SK-N-SH (cell line): Measurements from ENCODE around the gene ACAD10. TPM values are rescaled to one million over a fixed set of nuclear protein-coding genes. Genes with fewer than 3 reads are reported as not detected.

Experiments used
- CTCF ChIA-PET: fragments of 300-600, 350-600 bp; formaldehyde crosslinking; extraction: SDS; loops from one replicate; lab custom pipeline; 2021; lab: Yijun Ruan, JAX
- POLR2A ChIA-PET: fragments of 350-600 bp; sonication (Branson Sonifier 250); formaldehyde crosslinking; extraction: SDS; loops from one replicate; lab custom pipeline; 2020; ENCODE audit warnings: antibody characterized with exemption, inconsistent platforms; lab: Yijun Ruan, JAX
- DNase-seq: peaks from one replicate; pipeline ENCODE4 v3.0.0; 2012
- H2AFZ ChIP-seq: fragments of 200-600 bp; sonication (generic); 2 replicates; pipeline ENCODE4 v1.8.1; 2016; ENCODE audit warnings: antibody characterized with exemption, mild to moderate bottlenecking, low read depth
- H3F3A ChIP-seq: fragments of 200-600 bp; sonication (generic); replicated peaks from 2 replicates; pipeline ENCODE3; 2016; ENCODE audit warnings: antibody characterized with exemption, mild to moderate bottlenecking; ENCODE audit not compliant: insufficient read depth
- H3K27ac ChIP-seq, 2 experiments: fragments of 200-500 bp in 1 of 2; fragments of 200-600 bp in 1 of 2; sonication (Bioruptor generic) in 1 of 2; sonication (generic), shearing (Covaris generic) in 1 of 2; 2 replicates each; pipeline versions ENCODE4 v1.5.1 to v1.6.1; 2014 to 2016; ENCODE audit warnings: low read depth in 2 of 2, inconsistent platforms in 1 of 2, low read length in 1 of 2, mild to moderate bottlenecking in 1 of 2, mixed read lengths in 1 of 2
- H3K27me3 ChIP-seq: fragments of 200-600 bp; sonication (generic), shearing (Covaris generic); 2 replicates; pipeline ENCODE4 v1.6.1; 2016; ENCODE audit warnings: mixed run types; ENCODE audit not compliant: insufficient read depth
- H3K36me3 ChIP-seq, 2 experiments: fragments of 200-500 bp in 1 of 2; fragments of 200-600 bp in 1 of 2; sonication (Bioruptor generic) in 1 of 2; sonication (generic) in 1 of 2; replicated peaks in 1 of 2; 2 replicates each; pipeline versions ENCODE3 to v1.5.1; 2014 to 2016; ENCODE audit warnings: low read length in 1 of 2, mild to moderate bottlenecking in 1 of 2; ENCODE audit not compliant: insufficient read depth in 2 of 2, control insufficient read depth in 1 of 2
- H3K4me1 ChIP-seq, 2 experiments: fragments of 200-500 bp in 1 of 2; fragments of 200-600 bp in 1 of 2; sonication (Bioruptor generic) in 1 of 2; sonication (generic), shearing (Covaris generic) in 1 of 2; 2 replicates each; pipeline versions ENCODE4 v1.5.1 to v1.6.1; 2014 to 2016; ENCODE audit warnings: low read depth in 1 of 2, low read length in 1 of 2, mixed run types in 1 of 2; ENCODE audit not compliant: insufficient read depth in 2 of 2, control insufficient read depth in 1 of 2
- H3K4me2 ChIP-seq: fragments of 200-600 bp; sonication (generic), shearing (Covaris generic); 2 replicates; pipeline ENCODE4 v1.6.1; 2017; ENCODE audit warnings: mixed run types
- H3K4me3 ChIP-seq, 2 experiments: fragments of 200-500 bp in 1 of 2; fragments of 200-600 bp in 1 of 2; sonication (Bioruptor generic) in 1 of 2; sonication (generic), shearing (Covaris generic) in 1 of 2; 2 replicates each; pipeline versions ENCODE4 v1.5.1 to v1.8.1; 2014 to 2016; ENCODE audit warnings: low read depth in 2 of 2, inconsistent platforms in 1 of 2, low read length in 1 of 2, mild to moderate bottlenecking in 1 of 2, mixed read lengths in 1 of 2, moderate library complexity in 1 of 2
- H3K79me2 ChIP-seq: fragments of 200-600 bp; sonication (generic); 2 replicates; pipeline ENCODE4 v1.8.1; 2017; ENCODE audit warnings: mild to moderate bottlenecking; ENCODE audit not compliant: insufficient read depth
- H3K9ac ChIP-seq: fragments of 200-600 bp; sonication (generic); 2 replicates; pipeline ENCODE4 v1.6.1; 2017; ENCODE audit warnings: mixed run types
- H3K9me2 ChIP-seq: fragments of 200-600 bp; sonication (generic); 2 replicates; pipeline ENCODE4 v1.6.1; 2017; ENCODE audit warnings: mixed run types
- H3K9me3 ChIP-seq: fragments of 200-600 bp; sonication (generic); 2 replicates; pipeline ENCODE4 v1.6.1; 2017; ENCODE audit warnings: mixed run types, mild to moderate bottlenecking, moderate library complexity
- H4K20me1 ChIP-seq: fragments of 200-600 bp; sonication (generic); 2 replicates; pipeline ENCODE4 v1.6.1; 2017; ENCODE audit warnings: mild to moderate bottlenecking, mixed run types; ENCODE audit not compliant: insufficient read depth
- CHD2 ChIP-seq: fragments of 150-350 bp; IDR thresholded peaks from 2 replicates; pipeline ENCODE4 v1.6.1; 2018; ENCODE audit warnings: low read length; ENCODE audit not compliant: partially characterized antibody
- ELF1 ChIP-seq: IDR thresholded peaks from 2 replicates; pipeline ENCODE4 v1.4.0; 2012
- EZH2phosphoT487 ChIP-seq: fragments of 200-600 bp; sonication (generic); IDR thresholded peaks from 2 replicates; pipeline ENCODE4 v1.6.1; 2017; ENCODE audit warnings: low read depth, mixed run types, mild to moderate bottlenecking, antibody characterized with exemption, moderate library complexity, borderline replicate concordance
- FOSL2 ChIP-seq: IDR thresholded peaks from 2 replicates; pipeline ENCODE4 v1.4.0; 2012; ENCODE audit warnings: low read depth, mild to moderate bottlenecking, moderate library complexity, borderline replicate concordance
- JUND ChIP-seq: IDR thresholded peaks from 2 replicates; pipeline ENCODE4 v1.4.0; 2012
- MAX ChIP-seq: IDR thresholded peaks from 2 replicates; pipeline ENCODE4 v1.4.0; 2012; ENCODE audit warnings: low read depth
- MEF2A ChIP-seq: IDR thresholded peaks from 2 replicates; pipeline ENCODE4 v1.4.0; 2012; ENCODE audit warnings: low read depth, borderline replicate concordance
- MXI1 ChIP-seq: IDR thresholded peaks from 2 replicates; pipeline ENCODE4 v1.6.1; 2012; ENCODE audit warnings: mild to moderate bottlenecking, low read depth, low read length, improper control_type of control experiment
- PBX3 ChIP-seq: IDR thresholded peaks from 2 replicates; pipeline ENCODE4; 2012
- REST ChIP-seq: IDR thresholded peaks from 2 replicates; pipeline ENCODE4 v1.6.1; 2012; ENCODE audit warnings: mild to moderate bottlenecking, low read depth, low read length, moderate library complexity
- SIN3A ChIP-seq: IDR thresholded peaks from 2 replicates; pipeline ENCODE4 v1.6.1; 2012; ENCODE audit warnings: low read depth, mild to moderate bottlenecking, low read length, moderate library complexity, borderline replicate concordance
- TCF12 ChIP-seq: IDR thresholded peaks from 2 replicates; pipeline ENCODE4 v1.4.0; 2012
- TEAD4 ChIP-seq: IDR thresholded peaks from 2 replicates; pipeline ENCODE4 v1.4.0; 2012; ENCODE audit warnings: mild to moderate bottlenecking, borderline replicate concordance; ENCODE audit not compliant: insufficient read depth
- ZBTB33 ChIP-seq: IDR thresholded peaks from 2 replicates; pipeline ENCODE4 v1.4.0; 2012; ENCODE audit warnings: low read depth, borderline replicate concordance
- WGBS: methylation state at CpG from one replicate; pipeline ENCODE4 v1.1.6; 2017; ENCODE audit warnings: low lambda C conversion rate; 5-methylcytosine and 5-hydroxymethylcytosine counted together
- polyA plus RNA-seq, 3 experiments: library from polyadenylated mRNA; depleted of rRNA; stranded (reverse); fragments of >200 nt; gene quantifications; 2 replicates each; pipeline ENCODE4 v1.2.3, GENCODE V29; 2012

ACAD10 gene
- polyA plus RNA-seq, 1 of the 3 experiments (the other 2 are of a cell fraction): 24.6 TPM

GRCh38 chr12:111642681-111643426, 43.0 kb upstream of the ACAD10 start (continued):
- no peak for TF ChIP-seq REST

- H3K36me3 ChIP-seq: peaks cover 20 to 46% of the 10 kb centered on the region in 2 experiments
- H3K9me3 ChIP-seq: no peaks in the 10 kb centered on the region
- ChIA-PET CTCF (interaction anchor here (1.0 kb wide), 1 partner anchor 154 kb away, joined by 3 read pairs; no protein-coding TSS in a partner anchor), POLR2A (interaction anchor here (0.5 kb wide), 1 partner anchor 893 kb away, joined by 3 read pairs; no protein-coding TSS in a partner anchor)
- 53% methylated on average over 2 of the region's 3 CpGs for WGBS
- no peaks in the 10 kb centered on the region for H4K20me1 ChIP-seq
- no peaks in the 10 kb centered on the region for H3F3A ChIP-seq
- no peak for TF ChIP-seq CHD2
- TF ChIP-seq ELF1: no peak
- TF ChIP-seq PBX3: no peak
- TF ChIP-seq MEF2A: no peak
- no peak for TF ChIP-seq SIN3A
- no peak for TF ChIP-seq ZBTB33
- TF ChIP-seq EZH2phosphoT487: no peak
- TF ChIP-seq FOSL2: no peak
- TF ChIP-seq MXI1: no peak
- no peak for TF ChIP-seq TCF12
- TF ChIP-seq TEAD4: no peak
- TF ChIP-seq MAX: no peak
- no peak for TF ChIP-seq JUND
- H3K4me3 ChIP-seq: no peak overlapping the region
- DNase-seq: no peak
- no peaks in the 10 kb centered on the region for H3K9me2 ChIP-seq
- no peaks in the 10 kb centered on the region for H3K4me1 ChIP-seq
- H3K9ac ChIP-seq: no peak overlapping the region
- no peak overlapping the region for H2AFZ ChIP-seq
- H3K79me2 ChIP-seq: 0 out of 2 replicates have a peak, but pooled peaks cover 3% of the 10 kb centered on the region
- H3K27ac ChIP-seq: no peak overlapping the region
- H3K4me2 ChIP-seq: no peak overlapping the region
- H3K27me3 ChIP-seq: no peaks in the 10 kb centered on the region
These were observed 42.4 kb upstream of the ACAD10 start for GRCh38 chr12:111643427-111643826.
